Inferior parietal cortex (tissue), 1 donor: Measurements from ENCODE around the gene SGPP2.

Source experiments
- DNase-seq: peaks from one replicate; pipeline ENCODE4 v3.0.0-alpha.2; 2016; ENCODE audit errors: extremely low spot score

The SGPP2 gene

DNA sequence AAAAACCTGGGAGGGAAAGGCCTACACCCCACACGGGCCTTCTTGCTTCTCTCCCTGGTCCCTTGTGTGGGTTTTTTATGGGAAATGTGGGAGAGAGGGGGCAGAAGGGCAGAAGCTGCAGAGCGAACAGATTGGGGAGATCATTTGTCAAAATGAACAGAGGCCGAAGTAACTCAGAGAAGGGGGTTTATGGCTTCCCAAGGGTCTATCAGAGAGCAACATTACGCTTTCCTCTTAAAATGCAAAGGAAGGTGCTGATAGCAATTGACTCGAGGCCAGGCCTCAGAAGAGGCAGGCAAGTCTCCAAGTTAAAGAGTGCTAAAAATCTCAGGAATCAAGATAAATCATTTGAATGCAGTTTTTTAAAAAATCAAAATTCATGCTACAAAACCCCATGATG is 101.5 kb downstream of the SGPP2 start:
- DNase-seq: no peak

DNA sequence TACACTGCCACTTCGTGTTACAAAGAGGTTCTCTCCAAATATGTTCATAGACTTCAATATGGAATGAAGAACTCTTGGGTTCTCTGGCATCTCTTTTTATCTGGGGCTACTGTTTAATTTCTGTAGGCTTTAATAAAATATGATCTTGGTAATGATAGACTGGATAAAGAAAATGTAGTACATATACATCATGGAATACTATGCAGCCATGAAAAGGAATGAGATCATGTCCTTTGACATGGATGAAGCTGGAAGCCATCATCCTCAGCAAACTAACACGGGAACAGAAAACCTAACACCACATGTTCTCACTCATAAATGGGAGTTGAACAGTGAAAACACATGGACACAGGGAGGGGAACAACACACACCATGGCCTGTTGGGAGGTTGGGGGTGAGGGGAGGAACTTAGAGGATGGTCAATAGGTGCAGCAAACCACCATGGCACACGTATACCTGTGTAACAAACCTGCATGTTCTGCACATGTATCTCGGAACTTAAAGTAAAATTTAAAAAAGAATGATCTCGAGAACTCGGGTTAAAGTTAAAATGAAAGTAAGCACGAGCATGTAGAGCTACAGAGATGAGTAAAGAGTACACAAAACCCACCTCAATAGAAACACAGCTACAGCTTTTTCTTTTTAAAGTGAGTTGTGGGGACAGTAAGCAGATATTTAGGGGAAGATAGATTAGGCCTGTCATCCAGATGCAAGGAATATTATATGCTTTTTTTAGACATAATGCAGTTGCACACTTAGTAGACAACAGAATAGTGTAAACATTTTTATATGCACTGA is 102.3 kb downstream of the SGPP2 start:
- DNase-seq: no peak

DNA sequence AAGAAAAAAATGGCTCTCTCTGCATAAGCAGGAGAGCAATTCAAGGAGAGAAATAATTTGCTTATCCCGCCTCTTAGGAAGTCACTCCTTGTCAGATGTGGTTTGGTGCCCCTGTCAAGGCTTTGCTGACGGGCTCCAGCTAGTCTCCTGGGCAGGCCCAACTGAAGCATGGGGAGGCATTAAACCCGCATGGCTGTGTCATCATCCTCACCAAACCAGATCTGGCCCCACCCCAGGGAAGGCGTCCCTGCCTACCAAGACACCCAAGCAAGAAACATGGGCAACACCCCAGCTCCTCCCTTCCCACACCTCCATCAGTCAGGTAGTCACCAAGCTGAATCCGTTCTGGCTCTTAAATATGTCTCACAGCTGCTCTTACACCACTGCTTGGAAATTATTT is 108.0 kb downstream of the SGPP2 start:
- DNase-seq: no peak

DNA sequence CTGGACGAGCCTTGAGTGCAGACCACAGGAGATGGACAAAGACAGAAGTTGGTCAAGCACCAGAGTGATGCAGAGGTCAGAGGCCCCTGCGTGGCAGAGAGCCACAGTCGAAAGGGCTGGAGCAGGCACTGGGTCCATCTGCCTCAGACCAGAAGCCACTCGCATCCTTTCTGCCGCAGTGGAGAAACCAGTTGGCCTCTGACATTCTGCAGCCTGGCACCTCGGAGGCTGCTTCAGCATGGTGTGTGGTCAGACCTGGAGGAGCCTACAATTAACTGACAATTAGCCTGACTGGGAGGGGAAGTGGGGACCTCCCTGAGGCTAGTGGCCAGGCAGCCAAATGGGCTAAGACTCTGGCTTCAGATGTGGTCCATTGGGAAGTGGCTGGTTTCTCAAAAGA is 111.1 kb downstream of the SGPP2 start:
- DNase-seq: no peak

DNA sequence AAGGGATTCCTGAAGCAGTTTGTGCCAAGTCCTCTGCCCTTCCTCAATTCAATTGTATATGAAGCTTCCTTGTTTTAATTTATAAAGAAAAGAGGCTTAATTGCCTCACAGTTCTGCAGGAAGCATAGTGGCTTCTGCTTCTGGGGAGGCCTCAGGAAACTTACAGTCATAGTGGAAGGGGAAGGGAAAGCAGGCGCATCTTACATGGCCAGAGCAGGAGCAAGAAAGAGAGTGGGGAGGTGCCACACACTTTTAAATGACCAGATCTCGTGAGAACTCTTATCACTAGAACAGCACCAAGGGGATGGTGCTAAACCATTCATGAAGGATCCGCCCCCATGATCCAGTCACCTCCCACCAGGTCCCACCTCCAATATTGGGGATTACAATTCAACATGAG is 114.2 kb downstream of the SGPP2 start:
- no peak for DNase-seq

DNA sequence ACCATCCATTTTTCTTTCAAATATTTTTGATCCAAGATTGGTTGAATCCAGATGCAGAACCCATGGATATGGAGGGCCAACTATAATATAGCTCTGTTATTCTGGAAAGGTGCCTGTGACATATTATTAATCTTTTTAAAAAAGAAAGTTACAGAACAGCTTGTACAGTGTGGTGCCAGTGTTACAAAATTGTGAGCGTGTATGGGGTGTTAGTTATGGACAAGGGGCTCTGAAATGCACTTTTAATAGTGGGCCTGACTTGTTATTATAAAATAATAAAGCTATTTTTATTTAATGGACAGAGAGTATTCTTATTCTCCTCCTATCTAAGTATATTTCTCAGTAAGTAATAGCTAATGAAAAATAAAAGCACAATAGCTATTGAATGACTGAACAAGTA is 120.3 kb downstream of the SGPP2 start:
- no peak for DNase-seq

DNA sequence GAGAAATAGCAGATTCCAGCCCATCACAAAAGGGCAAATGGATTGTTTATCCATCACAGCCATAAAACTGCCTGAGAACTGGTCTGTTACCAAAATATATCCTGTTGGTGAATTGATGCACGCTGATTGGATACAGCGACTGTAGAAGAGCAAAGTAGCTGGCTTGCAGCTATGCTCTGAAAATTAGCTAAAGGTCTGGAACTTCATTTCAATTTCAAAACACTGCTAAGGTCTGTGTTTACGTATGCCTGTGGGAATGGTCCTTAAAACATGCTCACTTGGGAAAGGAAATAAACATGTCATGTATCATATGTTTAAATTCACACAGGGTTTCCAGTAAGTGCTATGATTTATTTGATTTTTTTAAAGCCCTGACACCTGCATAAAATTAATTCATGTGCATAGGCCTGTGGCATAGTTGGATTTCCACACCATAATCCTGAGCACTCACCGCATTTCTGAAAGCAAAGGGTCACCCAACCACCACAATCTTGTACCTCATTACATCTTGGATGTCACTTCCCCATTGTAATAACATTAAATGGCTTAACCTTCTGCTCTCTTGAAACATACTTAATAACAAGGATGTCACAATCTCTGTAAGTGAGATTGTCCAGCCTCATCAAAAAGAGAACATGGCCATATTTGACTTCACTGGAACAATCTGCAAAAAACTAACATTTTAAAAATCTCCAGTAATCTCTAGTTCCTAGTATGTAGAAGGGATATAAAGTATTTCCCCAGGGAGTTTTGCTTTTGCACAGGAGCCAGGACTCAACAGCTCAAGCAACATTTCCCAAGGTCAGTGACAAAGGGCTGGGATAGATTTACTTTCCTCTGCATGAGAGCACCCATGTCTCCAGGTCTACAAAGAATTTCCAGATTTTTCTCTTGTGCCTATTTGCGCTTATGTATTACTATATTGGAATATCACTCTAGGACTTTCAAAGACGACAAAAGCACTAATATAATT is 121.8 kb downstream of the SGPP2 start:
- no peak for DNase-seq

DNA sequence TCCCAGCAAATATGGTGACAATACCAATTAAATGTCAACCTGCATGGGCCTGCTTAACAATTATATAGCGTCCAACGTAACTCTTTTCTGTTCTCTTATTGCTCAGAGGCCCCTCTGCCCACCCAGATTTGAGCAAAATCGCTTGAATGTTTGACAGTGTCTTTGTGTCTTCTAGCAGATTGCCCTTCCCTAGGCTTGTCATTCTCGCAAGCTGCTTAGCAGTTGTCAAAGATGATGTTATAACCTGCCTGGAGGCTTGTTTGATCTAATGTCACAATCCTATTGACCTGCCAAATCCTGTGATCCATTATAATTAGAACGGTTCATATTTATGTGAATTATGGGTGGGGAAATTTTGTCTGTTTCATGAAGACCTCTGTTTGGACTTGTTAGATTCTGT is 122.7 kb downstream of the SGPP2 start:
- no peak for DNase-seq

DNA sequence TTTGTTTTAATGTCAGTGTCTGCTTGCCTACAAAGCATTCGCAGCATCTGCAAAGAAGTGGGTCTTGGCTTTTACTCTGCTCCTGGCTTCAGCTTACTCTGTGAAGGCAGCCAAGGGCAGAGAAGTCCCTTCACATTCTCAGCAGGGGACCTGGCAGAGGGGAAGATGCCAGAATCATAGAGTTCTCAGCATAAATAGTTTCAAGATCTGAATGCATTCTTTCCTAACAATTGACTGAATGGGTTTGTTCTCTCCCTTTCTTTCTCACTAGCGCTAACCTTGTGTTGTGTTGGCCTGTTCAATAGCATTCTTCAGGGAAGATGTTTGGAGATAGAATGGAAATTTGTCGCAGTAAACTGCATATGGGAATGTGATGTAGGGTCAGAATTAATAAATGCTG is 124.6 kb downstream of the SGPP2 start:
- DNase-seq: no peak

DNA sequence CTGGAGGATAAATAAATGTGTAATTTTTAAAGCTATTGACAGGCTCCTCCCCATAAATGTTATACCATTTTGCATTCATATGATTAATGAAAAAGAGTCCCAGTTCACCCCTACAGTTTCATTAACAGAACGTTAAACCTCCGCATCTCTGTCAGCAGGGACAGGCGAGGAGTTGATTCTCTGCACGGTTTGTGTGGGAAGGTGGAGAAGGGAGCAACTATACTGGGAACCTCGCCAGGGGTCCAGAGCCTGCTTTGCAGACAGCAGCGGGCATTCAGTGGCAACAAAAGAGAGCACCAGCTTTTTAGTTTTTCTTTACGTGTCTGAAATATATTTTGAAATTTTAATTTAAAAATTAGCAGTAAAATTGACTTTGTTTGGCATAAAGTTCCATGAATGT is 130.2 kb downstream of the SGPP2 start:
- DNase-seq: no peak

DNA sequence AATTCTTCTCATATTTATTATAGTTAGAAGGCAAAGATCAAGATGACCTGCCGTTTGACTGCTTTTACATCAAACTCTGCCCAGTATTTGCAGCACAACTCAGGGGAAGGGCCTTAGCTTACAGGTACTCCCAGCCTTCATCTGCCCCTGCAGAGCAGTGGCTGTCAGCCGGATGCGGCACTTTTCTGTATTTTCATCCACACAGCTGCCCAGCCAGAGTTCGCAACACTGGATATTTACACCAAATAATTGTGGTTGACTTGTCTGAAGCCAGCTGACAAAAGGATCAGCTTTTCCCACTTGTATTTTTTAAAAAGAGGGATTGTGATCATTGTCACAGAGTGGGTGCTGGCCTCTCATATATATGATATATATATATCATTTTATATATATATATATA is 136.8 kb downstream of the SGPP2 start:
- no peak for DNase-seq

DNA sequence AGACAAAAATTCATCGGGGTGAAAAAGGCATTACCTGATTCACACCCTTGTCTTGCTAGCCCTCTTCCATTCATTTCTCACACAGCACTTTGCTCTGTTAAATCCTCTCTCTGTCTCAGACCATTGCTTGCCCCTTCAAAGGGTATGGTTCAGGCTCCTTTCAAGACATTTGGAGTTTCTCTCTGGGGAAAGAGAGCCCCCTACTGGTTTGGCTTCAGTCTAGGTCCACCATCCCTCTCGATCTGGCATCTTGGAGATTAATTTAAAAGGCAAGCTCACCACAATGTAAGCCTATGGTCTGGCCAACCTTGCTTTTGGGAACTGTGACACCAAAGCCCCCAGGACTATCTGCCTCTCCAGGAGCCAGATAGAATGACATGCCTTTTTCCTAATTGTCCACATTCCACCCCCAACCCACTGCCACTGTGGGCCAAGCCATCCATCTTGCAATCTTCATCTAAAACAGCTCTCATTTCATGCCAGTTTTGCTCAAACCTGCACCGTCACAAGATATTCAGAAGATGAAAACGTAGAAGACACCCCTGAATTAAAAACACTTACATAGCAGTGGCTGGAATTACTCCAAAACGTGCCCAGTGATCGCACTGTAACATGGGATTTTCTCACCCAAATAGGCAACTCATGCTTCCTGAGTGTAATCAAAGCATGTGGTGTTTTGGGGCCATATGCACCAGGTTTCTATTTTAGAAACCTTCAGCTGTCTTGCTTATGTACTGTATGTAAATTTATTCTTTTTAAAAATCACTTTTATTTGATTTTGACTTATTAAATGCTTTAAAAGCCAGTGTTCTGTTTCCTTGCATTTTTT is 137.7 kb downstream of the SGPP2 start:
- DNase-seq: peak; percentile 58

DNA sequence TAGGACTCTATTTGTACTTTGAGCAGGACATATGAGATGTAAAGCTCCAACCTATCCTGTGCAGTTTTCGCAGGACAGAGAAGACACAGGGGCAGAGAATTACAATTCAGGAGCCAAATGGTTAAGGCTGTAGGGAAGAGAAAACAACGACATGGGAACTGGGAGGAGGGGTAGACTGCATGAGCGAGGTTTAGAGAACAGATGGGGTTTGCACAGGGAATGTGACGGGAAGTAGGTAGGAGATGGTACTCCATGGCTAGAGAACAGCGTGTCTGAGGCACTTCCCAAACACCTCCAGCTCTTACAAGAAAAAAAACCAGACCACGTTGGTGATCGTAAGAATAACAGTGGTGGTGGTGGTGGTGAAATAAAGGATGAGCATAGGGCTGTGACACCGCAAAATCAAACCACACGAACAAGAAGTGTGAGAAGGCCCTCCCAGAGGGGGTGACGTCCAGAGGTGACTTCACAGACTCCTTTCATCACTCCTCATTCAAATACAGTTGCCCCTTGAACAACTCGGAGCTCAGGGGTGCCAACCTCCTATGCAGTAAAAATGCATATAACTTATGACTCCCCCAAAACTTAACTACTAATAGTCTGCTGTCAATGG is 138.9 kb downstream of the SGPP2 start:
- no peak for DNase-seq

DNA sequence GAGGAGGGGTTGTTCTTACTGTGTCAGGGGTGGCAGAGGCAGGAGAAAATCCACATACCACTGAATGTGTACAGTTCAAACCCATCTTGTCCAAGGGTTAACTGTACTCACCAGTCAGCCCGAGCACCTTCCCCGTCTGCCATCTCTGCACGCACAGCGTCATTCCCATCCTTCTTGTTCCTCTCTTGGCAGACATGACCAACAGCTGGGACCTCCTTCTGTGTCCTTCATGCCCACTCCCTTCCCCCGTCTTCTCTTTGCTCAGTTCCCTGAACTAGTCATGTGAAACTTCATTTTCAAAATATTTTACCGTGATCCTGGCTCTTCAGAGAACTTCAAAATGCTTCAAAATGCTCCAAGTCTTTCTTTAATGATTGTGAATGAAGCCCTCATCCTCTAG is 139.6 kb downstream of the SGPP2 start:
- DNase-seq: no peak

DNA sequence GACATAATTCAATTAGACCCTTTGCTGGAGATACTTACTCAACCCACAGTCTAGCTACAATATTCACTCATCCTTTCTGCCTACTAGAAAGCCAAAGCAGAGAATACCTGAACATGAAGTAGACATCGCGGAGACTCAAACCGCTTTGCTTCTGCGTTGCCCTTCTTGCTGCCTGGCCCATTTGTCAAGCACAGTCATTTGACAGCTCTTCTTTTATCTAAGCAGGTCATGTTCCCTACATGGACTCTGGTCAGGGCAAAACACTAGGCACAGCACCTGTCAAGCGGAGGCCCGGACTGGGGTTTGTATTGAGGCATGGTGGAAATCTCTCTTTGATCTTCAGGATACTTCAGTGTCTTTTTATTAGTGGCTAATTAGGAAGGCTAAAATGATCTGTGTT is 141.9 kb downstream of the SGPP2 start:
- no peak for DNase-seq

DNA sequence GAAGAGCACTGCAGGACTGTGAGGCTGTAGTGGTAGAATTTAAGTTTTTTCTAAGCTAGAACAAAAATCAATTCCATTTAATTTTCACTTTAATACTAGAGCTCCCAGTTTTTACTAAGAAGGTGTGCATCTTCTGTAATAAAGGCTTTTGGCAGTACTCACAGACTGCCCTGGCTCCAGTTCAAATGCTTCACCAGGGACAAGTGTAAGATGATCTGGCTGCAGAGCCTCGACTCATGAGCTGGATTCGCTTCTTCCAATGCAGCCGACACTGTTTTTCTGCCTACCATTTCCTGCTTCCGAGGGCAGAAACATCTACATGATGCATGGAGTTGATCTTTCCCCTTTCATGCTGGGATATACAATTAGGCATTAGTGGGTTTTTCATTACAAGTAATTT is 144.5 kb downstream of the SGPP2 start:
- no peak for DNase-seq

DNA sequence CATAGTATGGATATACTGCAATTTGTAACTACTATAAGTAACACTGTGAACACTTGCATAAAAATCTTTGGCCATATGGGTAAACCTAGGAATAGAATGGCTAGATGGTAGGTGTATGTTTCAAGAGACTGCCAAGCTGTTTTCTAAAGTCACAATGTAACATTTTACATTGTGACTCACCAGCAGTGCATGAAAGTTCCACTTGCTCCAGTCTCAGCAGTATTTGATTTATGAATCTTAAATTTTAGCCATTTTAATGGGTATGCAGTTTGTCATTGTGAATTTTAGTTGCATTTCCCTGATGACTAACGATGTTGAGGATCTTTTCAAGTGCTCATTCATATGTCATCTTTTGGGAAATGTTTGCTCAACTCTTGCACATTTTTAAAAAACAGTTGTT is 145.5 kb downstream of the SGPP2 start:
- peak; percentile 35 for DNase-seq

DNA sequence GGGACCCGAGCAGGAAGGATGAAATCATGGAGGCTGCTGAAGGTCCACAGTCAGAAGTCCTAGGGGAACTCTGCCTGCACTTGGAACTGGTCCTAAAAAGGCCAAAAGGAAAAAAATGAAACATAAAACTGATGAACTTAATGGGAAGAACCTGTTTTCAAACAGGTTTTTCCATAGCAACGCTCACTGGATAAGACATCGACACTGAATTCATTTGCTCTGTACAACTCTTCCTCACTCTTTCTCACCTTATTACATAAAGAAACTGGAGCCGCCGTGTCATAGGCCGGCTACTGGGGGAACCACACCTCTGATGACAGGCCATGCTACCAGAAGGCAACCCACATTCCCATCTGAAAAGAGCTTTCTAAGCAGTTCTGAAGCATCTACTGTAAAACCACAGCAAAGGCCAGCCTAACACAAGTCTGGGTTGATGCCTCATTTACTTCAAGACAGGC is 147.9 kb downstream of the SGPP2 start:
- no peak for DNase-seq

DNA sequence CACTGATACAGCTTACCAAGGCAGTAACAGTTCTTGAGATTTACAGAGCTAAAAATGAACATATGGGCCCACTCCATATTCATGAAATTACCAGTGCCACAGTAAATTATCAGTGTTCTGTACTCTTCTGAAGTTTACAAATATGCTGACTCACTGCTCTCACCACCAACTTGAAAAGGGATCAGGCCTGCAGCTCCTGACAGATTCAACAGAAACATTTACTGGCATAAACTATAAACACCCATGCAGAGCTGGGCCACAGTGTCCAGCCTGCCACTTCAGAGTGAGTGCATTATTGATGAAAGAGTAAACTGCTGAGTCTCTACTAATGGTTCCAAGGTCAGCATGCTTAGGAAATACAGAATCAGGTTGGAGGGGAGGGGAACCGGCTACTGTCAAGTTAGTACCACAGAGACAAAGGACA is 148.4 kb downstream of the SGPP2 start:
- peak; percentile 49 for DNase-seq

DNA sequence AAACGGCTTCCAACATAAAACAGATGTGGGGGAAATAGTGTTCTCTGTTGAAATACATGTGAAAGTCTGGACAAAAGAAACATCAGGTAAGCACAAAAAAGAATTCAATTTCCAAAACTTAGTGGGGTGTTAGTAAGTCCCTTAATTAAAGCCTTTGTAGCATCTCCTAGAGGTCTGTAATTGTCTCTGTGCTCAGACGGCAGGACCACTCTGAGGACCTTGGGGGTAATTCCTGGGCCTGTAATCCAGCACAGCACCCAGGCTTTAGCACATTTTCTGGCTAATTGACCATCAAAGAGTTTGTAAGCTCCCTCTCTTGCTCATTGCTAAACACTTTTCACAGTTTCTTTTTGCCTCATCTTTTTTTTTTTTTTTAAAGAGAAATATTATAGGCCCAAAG is 151.3 kb downstream of the SGPP2 start:
- DNase-seq: no peak
